Cerebellar nuclear complex (tissue), 1 donor: ENCODE measurements around the gene USP4.
"Not testable (repeated sequence)": the region's sequence is repeated elsewhere in the genome, so short reads cannot be mapped to it uniquely, and the experiment has no call there.

ENCODE experiments used
- DNase-seq, 2 experiments: peaks; one replicate each; lab custom pipeline; 2025; lab: John Stamatoyannopoulos, UW

USP4 gene

DNA sequence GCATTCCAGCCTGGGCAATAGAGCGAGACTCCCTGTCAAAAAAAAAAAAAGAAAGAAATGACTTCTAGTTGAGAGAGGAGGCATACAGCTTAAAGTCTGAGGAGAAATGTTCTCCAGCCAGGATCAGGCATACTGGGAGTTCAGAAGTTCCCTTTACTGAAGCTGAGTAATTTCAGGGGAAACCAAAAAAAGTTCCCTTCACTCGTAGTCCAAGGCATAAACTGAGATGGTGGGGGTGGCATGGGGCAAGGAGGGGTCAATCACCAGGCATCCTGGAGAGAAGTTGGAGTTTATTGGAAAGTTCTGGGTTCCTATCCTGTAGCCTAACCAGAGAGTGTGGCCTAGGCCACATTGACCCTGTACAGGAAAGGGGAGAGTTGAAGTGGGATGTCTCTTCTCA, 12.4 kb upstream of the USP4 start:
- DNase-seq, result no peak

GRCh38 chr3:49351521-49352011, 11.7 kb upstream of the USP4 start:
- no peak for DNase-seq

DNA sequence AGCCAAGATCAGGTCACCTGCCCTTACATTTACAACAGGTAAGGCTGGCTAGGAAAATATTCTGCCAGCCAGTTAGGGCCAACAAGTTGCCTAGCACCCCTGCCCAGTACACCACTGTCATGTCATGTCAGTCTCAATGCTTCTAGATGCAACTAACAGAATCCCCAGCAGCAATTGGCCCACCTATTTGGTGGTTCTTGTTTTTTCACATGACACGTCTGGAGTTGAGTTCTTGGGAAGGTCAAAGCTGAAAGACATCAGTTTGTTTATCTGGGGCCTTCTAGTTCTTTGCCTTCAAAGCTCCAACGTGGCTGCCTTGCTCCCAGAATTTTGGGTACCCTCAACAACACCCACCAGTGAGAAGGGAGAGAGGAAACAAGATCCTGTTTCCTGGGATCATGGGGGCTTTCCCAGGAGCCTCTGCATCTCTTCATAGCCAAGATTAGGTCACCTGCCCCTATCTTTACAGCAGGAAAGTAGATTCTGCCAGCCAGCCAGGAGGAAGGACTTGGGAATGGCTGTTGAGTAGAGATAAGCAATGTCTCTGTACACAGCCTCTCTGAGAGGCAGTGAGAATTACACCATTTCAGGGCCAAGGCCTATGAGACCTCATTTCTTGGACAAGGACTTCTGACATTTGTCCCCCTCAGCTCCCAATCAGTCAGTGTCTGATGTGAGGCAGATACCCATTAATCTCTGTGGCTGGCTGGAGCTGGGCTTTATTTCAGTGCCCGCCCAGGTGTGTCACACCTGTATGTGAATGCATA, 9.7 kb upstream of the USP4 start:
- DNase-seq, result no peak

DNA sequence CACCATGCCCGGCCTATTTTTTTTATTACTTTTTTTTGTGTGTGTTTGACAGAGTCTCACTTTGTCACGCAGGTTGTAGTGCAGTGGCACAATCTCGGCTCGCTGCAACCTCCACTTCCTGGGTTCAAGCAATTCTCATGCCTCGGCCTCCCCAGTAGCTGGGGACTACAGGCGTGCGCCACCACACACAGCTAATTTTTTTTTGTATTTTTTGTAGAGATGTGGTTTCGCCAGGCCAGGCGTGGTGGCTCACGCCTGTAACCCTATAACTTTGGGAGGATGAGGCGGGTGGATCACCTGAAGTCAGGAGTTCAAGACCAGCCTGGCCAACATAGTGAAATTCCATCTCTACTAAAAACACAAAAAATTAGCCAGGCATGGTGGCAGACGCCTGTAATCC, 8.5 kb upstream of the USP4 start:
- DNase-seq, result not testable (repeated sequence)

DNA sequence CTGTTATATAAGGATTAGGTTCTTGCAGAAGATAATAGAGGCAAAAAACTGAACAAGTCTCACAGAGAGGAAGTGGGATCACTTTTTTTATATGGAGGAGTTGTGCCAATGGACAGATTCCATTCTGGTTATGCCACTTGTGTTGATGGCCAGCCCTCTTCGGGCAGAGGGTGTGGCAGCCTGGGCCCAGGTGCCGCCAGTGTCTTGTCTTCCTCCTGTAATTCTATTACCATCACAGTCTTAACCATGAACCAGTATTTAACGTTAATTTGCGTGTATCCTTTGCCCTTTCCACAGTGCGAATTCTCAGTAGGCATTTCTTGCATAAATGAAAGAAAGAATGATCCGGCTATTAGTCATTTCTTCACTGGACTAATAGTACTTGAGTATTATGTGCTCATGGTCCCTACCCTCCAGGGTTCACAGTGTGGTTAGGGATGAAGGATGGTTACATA, 7.0 kb upstream of the USP4 start:
- no peak for DNase-seq

DNA sequence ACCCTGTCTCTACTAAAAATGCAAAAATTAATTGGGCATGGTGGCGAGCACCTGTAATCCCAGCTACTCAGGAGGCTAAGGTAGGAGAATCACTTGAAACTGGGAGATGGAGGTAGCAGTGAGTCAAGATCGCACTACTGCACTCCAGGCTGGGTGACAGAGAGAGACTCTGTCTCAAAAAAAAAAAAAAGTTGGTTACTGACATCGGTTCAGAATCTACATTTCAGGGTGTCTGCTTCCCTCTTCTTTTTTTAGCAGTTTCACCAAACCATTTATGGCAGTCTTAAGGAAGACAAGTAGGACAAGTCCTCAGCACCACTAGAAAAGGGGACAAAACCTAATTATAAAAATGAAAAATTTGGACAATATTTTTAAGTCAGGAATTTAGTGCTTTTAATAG, 3.3 kb upstream of the USP4 start:
- DNase-seq, result no peak

DNA sequence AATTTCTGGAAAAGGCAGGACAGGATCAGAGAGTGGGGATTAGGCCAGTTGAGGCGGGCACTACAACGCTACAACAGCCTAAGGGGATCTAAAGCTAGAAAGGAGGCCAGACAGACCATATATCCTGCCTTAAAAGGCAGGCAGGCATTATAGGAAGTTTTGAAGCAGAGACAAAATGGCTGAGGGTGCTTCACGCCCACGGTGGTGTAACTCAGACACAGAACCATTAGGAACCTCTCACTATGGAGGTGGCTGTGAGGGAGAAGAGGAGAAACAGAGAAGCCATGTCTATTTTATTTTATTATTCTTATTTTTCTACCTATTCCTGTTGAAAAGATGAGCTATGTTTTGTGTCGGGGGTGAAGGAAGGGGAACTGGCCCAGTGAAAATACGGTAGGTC, 2.1 kb upstream of the USP4 start:
- DNase-seq, result no peak

DNA sequence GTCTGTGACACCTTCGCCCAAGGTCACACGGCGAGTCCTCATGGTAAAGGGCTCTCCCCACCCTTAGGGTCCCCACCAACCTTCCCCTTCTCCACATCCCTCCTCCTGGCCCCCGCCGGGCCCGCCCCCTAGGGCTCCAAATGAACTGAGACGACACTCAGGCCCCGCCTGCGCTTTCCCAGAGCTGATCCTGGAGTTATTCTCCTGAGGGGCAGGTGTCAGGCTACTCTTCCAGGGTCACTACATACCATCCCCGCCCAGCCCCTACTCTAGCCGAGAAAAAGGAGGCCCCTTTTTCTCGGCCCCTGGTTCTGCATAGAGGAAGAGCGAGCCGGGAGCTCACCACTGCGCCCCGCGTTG, 292 bp downstream of the USP4 start:
- no peak for DNase-seq

- DNase-seq, result no peak
Observed at GRCh38 chr3:49333916-49334633, 5.8 kb downstream of the USP4 start.

DNA sequence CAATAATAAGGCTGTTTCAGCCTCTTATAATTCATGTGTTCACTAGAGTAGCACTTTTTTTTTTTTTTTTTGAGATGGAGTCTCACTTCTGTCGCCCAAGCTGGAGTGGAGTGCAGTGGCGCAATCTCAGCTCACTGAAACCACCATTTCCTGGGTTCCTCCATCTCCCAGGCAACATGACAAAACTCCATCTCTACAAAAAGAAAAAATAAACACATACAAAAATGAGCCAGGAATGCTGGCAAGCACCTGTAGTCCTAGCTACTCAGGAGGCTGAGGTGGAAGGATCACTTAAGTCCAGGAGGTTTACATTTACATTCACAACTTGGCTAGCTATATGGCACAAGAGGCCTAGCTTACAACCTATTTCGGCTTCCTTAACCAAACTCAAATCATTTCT, 6.8 kb downstream of the USP4 start:
- DNase-seq, result no peak

DNA sequence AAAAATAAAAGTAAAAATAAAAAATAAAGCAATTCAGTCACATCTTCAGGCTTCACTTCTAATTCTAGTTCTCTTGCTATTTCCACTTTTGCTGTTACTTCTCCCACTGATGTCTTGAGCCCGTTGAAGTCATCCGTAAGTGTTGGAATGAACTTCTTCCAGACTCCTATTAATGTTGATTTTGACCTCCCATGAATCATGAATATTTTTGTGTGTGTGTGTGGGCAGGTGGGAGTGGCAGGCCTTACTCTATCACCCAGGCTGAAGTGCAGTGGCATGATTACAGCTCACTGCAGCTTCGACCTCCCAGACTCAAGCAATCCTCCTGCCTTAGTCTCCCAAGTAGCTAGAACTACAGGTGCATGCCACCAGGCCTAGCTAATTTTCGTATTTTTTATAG, 10.7 kb downstream of the USP4 start:
- DNase-seq, result no peak

DNA sequence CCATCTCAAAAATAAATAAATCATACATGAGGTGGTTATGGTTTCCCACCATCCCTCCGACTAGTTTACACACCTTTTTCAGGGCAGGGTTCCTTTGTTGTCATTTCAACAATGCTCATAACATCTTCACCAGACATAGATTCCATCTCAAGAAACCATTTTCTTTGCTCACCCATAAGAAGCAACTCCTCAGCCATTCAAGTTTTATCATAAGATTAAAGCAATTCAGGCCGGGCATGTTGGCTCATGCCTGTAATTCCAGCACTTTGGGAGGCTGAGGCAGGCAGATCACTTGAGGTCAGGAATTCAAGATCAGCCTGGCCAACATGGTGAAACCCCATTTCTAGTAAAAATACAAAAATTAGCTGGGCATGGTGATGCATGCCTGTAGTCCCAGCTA, 11.5 kb downstream of the USP4 start:
- not testable (repeated sequence) for DNase-seq

- no peak for DNase-seq
Observed at GRCh38 chr3:49327485-49327884, 12.4 kb downstream of the USP4 start.

- DNase-seq, result no peak
Observed at GRCh38 chr3:49324768-49325167, 15.1 kb downstream of the USP4 start.

- DNase-seq, result no peak
Observed at GRCh38 chr3:49316696-49317457, 23.0 kb downstream of the USP4 start.

GRCh38 chr3:49313896-49314688, 25.8 kb downstream of the USP4 start:
- DNase-seq, result no peak

DNA sequence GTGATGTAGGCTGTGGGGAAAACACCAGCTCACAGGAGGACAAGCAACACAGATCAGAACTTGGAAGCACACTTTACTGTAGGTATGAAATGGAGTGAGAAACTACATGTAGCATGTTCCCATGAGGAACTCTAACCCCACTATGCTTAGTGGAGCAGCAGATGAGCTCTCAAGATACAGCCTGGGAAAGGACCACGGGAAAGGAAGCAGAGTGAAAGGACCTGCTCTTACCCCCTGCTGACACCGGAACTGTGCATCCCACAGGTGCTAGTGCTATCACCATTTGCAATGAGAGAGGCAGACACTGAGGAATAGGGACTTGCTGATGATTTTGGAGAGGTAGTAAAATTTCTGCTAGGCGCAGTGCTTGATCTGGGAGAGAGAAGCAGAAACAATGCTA, 28.6 kb downstream of the USP4 start:
- no peak for DNase-seq

DNA sequence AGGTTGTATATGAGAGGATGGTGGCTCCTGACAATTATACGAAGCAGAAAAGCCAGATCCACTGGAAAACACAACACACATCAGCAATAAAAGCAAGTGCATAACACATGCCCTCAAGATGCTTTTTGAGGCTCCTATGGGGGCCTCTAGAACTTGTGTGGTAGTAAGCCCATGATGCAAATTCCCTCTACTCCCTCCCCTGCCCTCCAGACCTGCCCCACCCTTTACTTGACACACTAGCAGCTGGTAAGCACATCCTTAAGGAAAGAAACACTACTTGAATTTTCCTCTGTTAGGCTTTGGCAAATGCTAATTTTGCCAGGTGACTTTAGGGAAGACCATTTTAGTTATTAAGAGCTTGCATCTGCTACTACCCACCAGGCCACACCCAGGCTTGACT, 29.2 kb downstream of the USP4 start:
- DNase-seq, result no peak

DNA sequence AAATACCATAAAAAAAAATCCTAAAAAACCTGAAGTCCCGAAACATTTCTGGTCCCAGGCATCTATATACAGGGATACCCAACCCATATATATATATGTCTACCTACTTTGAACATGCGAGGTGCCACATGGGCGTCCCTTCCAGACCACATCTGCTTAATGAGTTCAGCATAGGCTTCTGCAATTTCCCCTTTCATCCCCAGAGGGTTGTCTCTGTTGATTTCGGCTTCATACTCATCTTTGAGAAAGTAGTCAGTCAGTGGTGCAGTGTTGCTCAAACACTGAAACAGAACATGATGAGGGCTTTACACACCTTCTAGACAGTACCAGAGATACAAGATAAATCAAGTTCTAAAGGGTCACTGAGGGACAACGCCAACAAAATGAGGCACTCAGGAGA, 34.2 kb downstream of the USP4 start:
- no peak for DNase-seq

DNA sequence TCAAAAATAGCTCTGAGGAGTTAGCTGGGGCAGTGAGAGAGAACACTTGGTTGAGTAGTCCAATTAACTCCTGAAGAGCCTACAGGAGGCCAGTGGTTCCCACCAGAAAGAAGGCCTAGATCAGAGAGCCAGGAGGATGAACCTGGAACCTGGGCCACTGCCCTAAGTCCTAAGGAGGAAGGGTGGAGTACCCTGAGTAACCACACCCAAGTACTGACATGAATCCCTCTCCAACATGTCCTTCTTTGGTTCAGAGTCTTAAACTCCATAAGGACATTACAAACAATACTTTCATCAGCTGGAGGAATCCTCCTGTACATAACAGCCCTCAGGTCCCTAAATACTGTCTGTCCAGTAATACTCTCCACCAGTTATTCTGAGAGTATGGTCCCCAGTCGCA, 37.2 kb downstream of the USP4 start:
- no peak for DNase-seq

DNA sequence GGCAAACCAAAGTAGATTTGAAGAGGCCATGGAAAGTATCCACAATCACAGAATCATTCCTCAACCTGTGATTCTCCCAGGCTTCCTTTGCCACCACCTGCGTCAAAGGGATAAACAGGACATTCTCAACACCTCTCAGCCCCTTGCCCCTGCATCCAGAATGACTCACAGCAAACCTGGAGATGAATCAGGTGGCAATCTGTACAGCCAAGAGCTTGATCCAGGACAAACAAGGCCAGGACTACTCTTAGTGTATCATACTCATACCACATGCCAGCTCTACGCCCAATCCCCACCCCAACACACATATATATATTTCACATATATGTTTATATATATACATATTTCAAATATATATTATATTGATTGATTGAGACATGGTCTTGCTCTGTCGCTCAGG, 39.3 kb downstream of the USP4 start:
- no peak for DNase-seq

GRCh38 chr3:49298511-49298910, 41.3 kb downstream of the USP4 start:
- DNase-seq, result no peak
